Mesendoderm (in vitro differentiated cells): ENCODE data around the gene RTCB.

Experiments used
- DNase-seq: peaks from one replicate; pipeline ENCODE4 v3.0.0; 2013
- H2AK5ac ChIP-seq: 2 replicates; pipeline ENCODE4 v1.6.1; 2013; ENCODE audit warnings: low read length, inconsistent platforms
- H2BK120ac ChIP-seq: 2 replicates; pipeline ENCODE4 v1.6.1; 2013; ENCODE audit warnings: low read depth, mild to moderate bottlenecking, low read length, moderate library complexity, mixed read lengths
- H2BK15ac ChIP-seq: replicated peaks from 2 replicates; pipeline ENCODE4 v1.6.1; 2013; ENCODE audit warnings: low read depth, mild to moderate bottlenecking, moderate library complexity
- H2BK5ac ChIP-seq: 2 replicates; pipeline ENCODE4 v1.6.1; 2013; ENCODE audit warnings: low read length, inconsistent platforms
- H3K18ac ChIP-seq: 2 replicates; pipeline ENCODE4 v1.6.1; 2013; ENCODE audit warnings: mild to moderate bottlenecking, low read length, mixed read lengths
- H3K23ac ChIP-seq: one replicate; pipeline ENCODE4 v1.6.1; 2013; ENCODE audit warnings: low read length
- H3K27ac ChIP-seq: 2 replicates; pipeline ENCODE4 v1.5.1; 2013; ENCODE audit warnings: low read depth, mild to moderate bottlenecking, inconsistent platforms, low read length, moderate library complexity
- H3K27me3 ChIP-seq: 2 replicates; pipeline ENCODE4 v1.6.1; 2013; ENCODE audit warnings: low read length, control low read depth, mild to moderate bottlenecking, inconsistent platforms; ENCODE audit not compliant: insufficient read depth, poor library complexity
- H3K36me3 ChIP-seq: 2 replicates; pipeline ENCODE4 v1.6.1; 2013; ENCODE audit warnings: low read length, inconsistent platforms; ENCODE audit not compliant: control insufficient read depth, insufficient read depth
- H3K4ac ChIP-seq: one replicate; pipeline ENCODE4 v1.6.1; 2013; ENCODE audit warnings: low read depth, mild to moderate bottlenecking, low read length, moderate library complexity
- H3K4me1 ChIP-seq: 2 replicates; pipeline ENCODE4 v1.6.1; 2013; ENCODE audit warnings: low read depth, low read length, inconsistent platforms; ENCODE audit not compliant: control insufficient read depth
- H3K4me2 ChIP-seq: 2 replicates; pipeline ENCODE4 v1.6.1; 2013; ENCODE audit warnings: low read length
- H3K4me3 ChIP-seq: 2 replicates; pipeline ENCODE4 v1.5.1; 2013; ENCODE audit warnings: mild to moderate bottlenecking, low read length
- H3K56ac ChIP-seq: one replicate; pipeline ENCODE4 v1.6.1; 2013; ENCODE audit warnings: low read length
- H3K79me1 ChIP-seq: 2 replicates; pipeline ENCODE4 v1.6.1; 2013; ENCODE audit warnings: low read length, inconsistent platforms
- H3K79me2 ChIP-seq: 2 replicates; pipeline ENCODE4 v1.6.1; 2013; ENCODE audit warnings: mild to moderate bottlenecking, low read length; ENCODE audit not compliant: control insufficient read depth, insufficient read depth
- H3K9ac ChIP-seq: 2 replicates; pipeline ENCODE4 v1.6.1; 2013; ENCODE audit warnings: low read length, inconsistent platforms
- H4K5ac ChIP-seq: one replicate; pipeline ENCODE4 v1.6.1; 2013; ENCODE audit warnings: low read length
- H4K8ac ChIP-seq: one replicate; pipeline ENCODE4 v1.6.1; 2013; ENCODE audit warnings: low read depth, mild to moderate bottlenecking, control low read depth, low read length, moderate library complexity
- WGBS: extraction: QIAGEN DNeasy Blood & Tissue Kit; methylation state at CpG from one replicate; pipeline ENCODE4 v1.1.7; 2013; ENCODE audit warnings: low lambda C conversion rate, missing lambda C conversion rate; ENCODE audit not compliant: insufficient coverage; ENCODE audit errors: extremely low coverage; 5-methylcytosine and 5-hydroxymethylcytosine counted together

The RTCB gene

DNA sequence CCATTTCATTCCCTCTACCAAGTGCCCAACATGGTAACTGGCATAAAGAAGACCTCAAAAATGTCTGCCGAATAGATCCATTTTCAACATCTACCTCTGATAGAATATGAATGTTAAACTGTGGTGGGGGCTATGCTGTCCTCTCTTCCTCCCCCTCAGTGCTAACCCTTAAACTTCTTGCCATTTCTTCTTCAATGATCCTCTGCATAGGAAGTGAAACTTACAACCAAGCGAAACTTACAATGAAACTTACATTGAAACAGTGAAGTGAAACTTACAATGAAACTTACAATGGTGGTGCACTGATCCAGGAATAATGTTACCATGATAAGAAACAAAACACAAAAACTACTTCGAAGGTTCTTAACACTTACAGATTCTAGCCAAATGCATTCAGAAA lies 4.7 kb downstream of the RTCB start:
- no peak overlapping the region for H3K4me2 ChIP-seq
- H3K79me2 ChIP-seq, result peaks cover 22% of the 10 kb centered on the region
- no peak overlapping the region for H3K23ac ChIP-seq
- no peak overlapping the region for H2BK120ac ChIP-seq
- H2BK5ac ChIP-seq, result no peak overlapping the region
- no peak overlapping the region for H3K18ac ChIP-seq
- H3K27me3 ChIP-seq, result no peaks in the 10 kb centered on the region
- H3K27ac ChIP-seq, result no peak overlapping the region
- peaks cover 17% of the 10 kb centered on the region for H3K36me3 ChIP-seq
- H3K56ac ChIP-seq, result no peak overlapping the region
- no peak overlapping the region for H3K4ac ChIP-seq
- H2AK5ac ChIP-seq, result no peak overlapping the region
- no CpG with 5 or more reads among the region's 3 CpGs for WGBS
- no peak overlapping the region for H4K5ac ChIP-seq
- peaks cover 18% of the 10 kb centered on the region for H3K79me1 ChIP-seq
- no peak overlapping the region for H4K8ac ChIP-seq
- H3K9ac ChIP-seq, result no peak overlapping the region
- peaks cover 3% of the 10 kb centered on the region for H3K4me1 ChIP-seq
- no peak overlapping the region for H2BK15ac ChIP-seq
- no peak overlapping the region for H3K4me3 ChIP-seq
- no peak for DNase-seq

DNA sequence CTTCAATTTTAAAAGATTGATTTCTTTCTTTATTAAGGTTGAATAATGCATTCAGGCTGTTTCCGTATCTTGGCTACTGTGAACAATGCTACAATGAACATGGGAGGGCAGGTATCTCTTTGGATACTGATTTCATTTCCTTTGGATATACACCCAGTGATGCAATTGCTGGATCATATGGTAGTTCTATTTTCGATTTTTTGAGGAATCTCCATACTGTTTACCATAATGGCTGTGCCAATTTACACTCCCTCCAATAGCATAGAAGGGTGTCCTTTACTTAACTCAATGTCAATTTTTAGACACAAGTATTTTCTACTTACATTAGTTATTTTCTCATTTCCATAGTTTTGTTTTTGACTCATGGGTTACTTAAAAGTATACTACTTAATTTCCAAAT lies 8.0 kb downstream of the RTCB start:
- Histone ChIP-seq H3K4me3 (no peak overlapping the region), H3K23ac (no peak overlapping the region), H2BK15ac (no peak overlapping the region), H3K18ac (no peak overlapping the region), H2BK120ac (no peak overlapping the region), H4K5ac (no peak overlapping the region), H2BK5ac (no peak overlapping the region), H3K79me1 (peaks cover 8% of the 10 kb centered on the region), H3K4me2 (no peak overlapping the region), H3K4ac (no peak overlapping the region), H3K27me3 (no peaks in the 10 kb centered on the region), H2AK5ac (no peak overlapping the region), H3K79me2 (peaks cover 3% of the 10 kb centered on the region), H3K27ac (no peak overlapping the region), H3K4me1 (no peaks in the 10 kb centered on the region), H3K36me3 (peaks cover 18% of the 10 kb centered on the region), H3K56ac (no peak overlapping the region), H3K9ac (no peak overlapping the region), H4K8ac (no peak overlapping the region)
- no peak for DNase-seq
- no CpG with 5 or more reads among the region's 2 CpGs for WGBS

DNA sequence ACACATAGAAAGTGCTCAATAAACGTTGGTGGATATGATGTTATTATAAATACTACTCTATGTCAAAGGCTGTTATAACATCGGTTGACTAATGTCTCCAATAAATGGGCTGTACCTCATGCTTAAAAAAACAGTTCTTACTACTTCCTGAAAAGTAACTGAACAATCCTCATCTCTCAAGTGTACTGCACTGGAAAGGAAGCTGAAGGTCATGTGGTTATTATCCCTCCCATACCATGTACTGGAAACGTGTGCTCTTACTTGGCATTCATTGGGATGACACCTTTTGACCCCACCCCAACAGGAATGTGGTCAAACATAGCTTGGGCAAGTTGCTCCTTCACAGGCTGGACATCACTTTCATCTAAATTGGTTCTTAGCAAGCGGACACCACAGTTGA lies 10.6 kb downstream of the RTCB start:
- Histone ChIP-seq H3K56ac (no peak overlapping the region), H3K4me1 (no peaks in the 10 kb centered on the region), H3K79me1 (no peaks in the 10 kb centered on the region), H3K18ac (no peak overlapping the region), H2AK5ac (no peak overlapping the region), H3K36me3 (peaks cover 8% of the 10 kb centered on the region), H4K8ac (no peak overlapping the region), H3K4me3 (no peak overlapping the region), H3K23ac (no peak overlapping the region), H2BK15ac (no peak overlapping the region), H3K4ac (no peak overlapping the region), H3K4me2 (no peak overlapping the region), H2BK5ac (no peak overlapping the region), H3K27ac (no peak overlapping the region), H4K5ac (no peak overlapping the region), H2BK120ac (no peak overlapping the region), H3K27me3 (no peaks in the 10 kb centered on the region), H3K79me2 (no peaks in the 10 kb centered on the region), H3K9ac (no peak overlapping the region)
- no CpG with 5 or more reads among the region's 4 CpGs for WGBS
- no peak for DNase-seq

DNA sequence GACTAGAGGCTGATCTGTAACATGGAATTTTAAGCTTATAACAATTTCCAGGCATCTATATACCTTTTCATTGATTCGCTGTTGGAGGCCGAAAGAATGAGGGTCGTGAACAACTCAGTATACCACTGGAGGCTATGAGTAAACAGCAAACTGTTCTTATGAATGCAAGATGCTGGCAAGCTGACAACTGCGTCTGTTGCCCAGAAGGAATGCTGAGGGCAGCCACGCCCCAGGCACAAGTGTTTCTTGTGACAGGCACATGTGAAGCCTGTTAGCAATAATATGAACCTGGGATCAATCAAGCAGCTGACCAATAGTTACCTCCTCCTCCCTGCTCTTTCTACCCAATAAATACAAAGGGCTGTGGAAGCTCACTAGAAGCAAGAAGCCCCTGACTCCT lies 15.3 kb downstream of the RTCB start:
- H4K5ac ChIP-seq, result no peak overlapping the region
- no peak overlapping the region for H3K23ac ChIP-seq
- H2BK15ac ChIP-seq, result no peak overlapping the region
- H3K4me2 ChIP-seq, result no peak overlapping the region
- H3K4me3 ChIP-seq, result no peak overlapping the region
- peaks cover 15% of the 10 kb centered on the region for H3K36me3 ChIP-seq
- WGBS, result no CpG with 5 or more reads among the region's 5 CpGs
- no peak overlapping the region for H3K56ac ChIP-seq
- H3K27ac ChIP-seq, result no peak overlapping the region
- H2BK120ac ChIP-seq, result no peak overlapping the region
- H2BK5ac ChIP-seq, result no peak overlapping the region
- H3K27me3 ChIP-seq, result no peaks in the 10 kb centered on the region
- DNase-seq, result no peak
- no peak overlapping the region for H3K9ac ChIP-seq
- H4K8ac ChIP-seq, result no peak overlapping the region
- H3K79me1 ChIP-seq, result no peaks in the 10 kb centered on the region
- no peak overlapping the region for H3K4ac ChIP-seq
- no peaks in the 10 kb centered on the region for H3K4me1 ChIP-seq
- H3K79me2 ChIP-seq, result no peaks in the 10 kb centered on the region
- no peak overlapping the region for H3K18ac ChIP-seq
- H2AK5ac ChIP-seq, result no peak overlapping the region

DNA sequence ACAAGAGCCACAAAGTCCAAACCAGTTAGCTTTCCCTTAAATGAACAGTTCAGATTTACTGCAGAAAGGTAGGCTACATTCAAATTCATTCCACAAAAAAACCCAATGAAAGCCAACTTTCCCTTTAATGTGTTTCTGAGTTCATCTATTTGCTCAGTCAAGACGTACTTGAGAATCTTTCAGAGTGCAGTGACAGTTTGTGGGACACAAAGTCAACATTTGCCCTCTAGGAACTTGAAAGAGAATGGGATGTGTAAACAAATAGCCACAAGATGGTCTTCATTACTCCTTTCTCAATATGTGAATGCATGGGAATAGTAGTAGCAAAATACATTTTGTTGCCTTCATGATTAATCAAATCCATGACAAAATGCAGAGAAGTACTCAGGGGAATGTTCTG lies 15.8 kb downstream of the RTCB start:
- Histone ChIP-seq H3K18ac (no peak overlapping the region), H3K4me2 (no peak overlapping the region), H3K23ac (no peak overlapping the region), H4K5ac (no peak overlapping the region), H2BK15ac (no peak overlapping the region), H3K4ac (no peak overlapping the region), H2BK120ac (no peak overlapping the region), H3K79me2 (no peaks in the 10 kb centered on the region), H3K79me1 (no peaks in the 10 kb centered on the region), H3K4me1 (no peaks in the 10 kb centered on the region), H3K27me3 (no peaks in the 10 kb centered on the region), H3K56ac (no peak overlapping the region), H4K8ac (no peak overlapping the region), H3K4me3 (no peak overlapping the region), H2BK5ac (no peak overlapping the region), H3K36me3 (peaks cover 15% of the 10 kb centered on the region), H3K9ac (no peak overlapping the region), H2AK5ac (no peak overlapping the region), H3K27ac (no peak overlapping the region)
- WGBS, result no CpG with 5 or more reads among the region's 1 CpG
- DNase-seq, result no peak

DNA sequence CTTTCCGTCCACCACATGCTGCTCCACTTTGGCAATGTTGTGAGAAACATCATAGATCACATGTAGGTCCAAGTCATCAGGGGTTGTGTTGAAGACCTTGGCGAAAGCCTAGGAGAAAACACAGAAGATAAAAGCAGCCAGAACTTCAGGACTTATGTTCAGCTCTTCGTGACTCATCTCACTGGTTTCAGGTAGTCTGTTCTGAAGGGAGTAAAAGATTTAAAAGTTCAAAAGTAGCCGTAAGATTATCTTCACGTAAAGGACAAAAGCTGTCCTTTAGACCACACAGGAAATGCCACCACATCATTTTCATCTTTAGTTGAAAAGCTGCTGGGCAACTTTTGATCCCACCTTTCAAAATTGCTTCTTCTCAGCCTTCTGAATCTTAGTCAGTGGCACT lies 16.9 kb downstream of the RTCB start:
- H3K36me3 ChIP-seq, result peaks cover 18% of the 10 kb centered on the region

More for the DNA sequence above, 16.9 kb downstream of the RTCB start:
- Histone ChIP-seq H3K9ac (no peak overlapping the region), H3K56ac (no peak overlapping the region), H3K27me3 (no peaks in the 10 kb centered on the region), H2BK5ac (no peak overlapping the region), H3K79me1 (no peaks in the 10 kb centered on the region), H2BK120ac (no peak overlapping the region), H3K4me3 (no peak overlapping the region), H3K27ac (no peak overlapping the region), H4K8ac (no peak overlapping the region), H3K23ac (no peak overlapping the region), H3K4me1 (no peaks in the 10 kb centered on the region), H3K4ac (no peak overlapping the region), H2BK15ac (no peak overlapping the region), H2AK5ac (no peak overlapping the region), H4K5ac (no peak overlapping the region), H3K18ac (no peak overlapping the region), H3K4me2 (no peak overlapping the region), H3K79me2 (no peaks in the 10 kb centered on the region)
- no CpG with 5 or more reads among the region's 5 CpGs for WGBS
- DNase-seq, result no peak
